Kidney epithelial cell (primary cell): ENCODE data around the gene HMGA1. TPM values are rescaled to one million over a fixed set of nuclear protein-coding genes. Genes with fewer than 3 reads are reported as not detected.
A peak's percentile ranks its signal among the peaks of the same experiment; 100 is the strongest.

Experiments
- DNase-seq: peaks from one replicate; pipeline ENCODE4 v3.0.0-alpha.2; 2010; ENCODE audit warnings: low read depth
- H3K27me3 ChIP-seq: 2 replicates; pipeline ENCODE4 v1.6.0; 2011; ENCODE audit warnings: low read length; ENCODE audit not compliant: control insufficient read depth, insufficient read depth
- H3K36me3 ChIP-seq: 2 replicates; pipeline ENCODE4 v1.5.1; 2011; ENCODE audit warnings: low read length; ENCODE audit not compliant: control insufficient read depth, insufficient read depth
- H3K4me3 ChIP-seq: 2 replicates; pipeline ENCODE4 v1.5.1; 2011; ENCODE audit warnings: low read depth, mild to moderate bottlenecking, control low read depth, low read length
- total RNA-seq: library from RNA; depleted of rRNA; stranded (reverse); fragments of >200 nt; gene quantifications from 2 replicates; pipeline ENCODE4 v1.2.3, GENCODE V29; 2015
- TF ChIP-seq, protein P1 (sequence below): IDR thresholded peaks from 2 replicates; pipeline ENCODE4 v1.5.1; 2011; ENCODE audit warnings: mild to moderate bottlenecking, moderate library complexity, low read length, control low read depth, inconsistent platforms; ENCODE audit not compliant: insufficient read depth, poor library complexity, severe bottlenecking

HMGA1 gene, protein sequence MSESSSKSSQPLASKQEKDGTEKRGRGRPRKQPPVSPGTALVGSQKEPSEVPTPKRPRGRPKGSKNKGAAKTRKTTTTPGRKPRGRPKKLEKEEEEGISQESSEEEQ
- 1,060 and 1,220 TPM in 2 replicates for total RNA-seq

DNA sequence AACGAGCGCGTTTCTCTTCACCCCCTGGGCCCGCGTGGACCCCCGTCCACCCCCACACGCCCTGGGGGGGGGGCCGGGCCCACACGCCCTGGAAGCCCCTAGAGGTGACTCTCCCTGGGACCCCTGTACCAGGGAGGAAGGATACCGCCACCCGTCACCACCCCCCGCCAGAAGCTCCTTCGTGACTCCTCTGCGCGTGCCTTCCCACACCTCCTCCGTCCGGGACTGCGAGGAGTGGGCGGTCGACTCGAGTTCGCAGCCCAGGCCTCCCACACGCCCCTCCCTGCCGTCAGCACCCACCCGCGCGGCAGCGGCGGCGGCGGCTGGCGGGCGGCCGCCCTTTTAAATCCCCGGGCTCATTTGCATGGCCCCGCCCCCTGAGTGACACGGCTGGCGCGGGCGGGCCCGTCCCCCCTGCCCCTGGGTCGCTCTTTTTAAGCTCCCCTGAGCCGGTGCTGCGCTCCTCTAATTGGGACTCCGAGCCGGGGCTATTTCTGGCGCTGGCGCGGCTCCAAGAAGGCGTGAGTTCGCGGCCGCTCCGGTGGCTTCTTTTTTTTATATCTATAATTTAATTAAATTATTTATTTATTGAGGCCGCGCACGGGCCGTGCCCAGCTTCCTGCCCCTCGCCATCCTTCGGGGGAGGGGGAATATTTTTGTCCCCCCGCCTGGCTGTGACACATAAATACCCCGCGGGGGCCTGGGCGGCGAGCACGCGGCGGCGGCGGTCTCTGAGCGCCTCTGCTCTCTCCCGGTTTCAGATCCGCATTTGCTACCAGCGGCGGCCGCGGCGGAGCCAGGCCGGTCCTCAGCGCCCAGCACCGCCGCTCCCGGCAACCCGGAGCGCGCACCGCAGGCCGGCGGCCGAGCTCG lies at the start of gene HMGA1:
HMGA1 (plus strand) TSS at position 431 of the 873 bp plus-strand sequence. CDS start 3,908 bp downstream, outside the sequence.
- Histone ChIP-seq H3K4me3 (peak within 1 kb of the TSS; percentile 88), H3K36me3 (peaks cover 3% of the 10 kb centered on the region), H3K27me3 (no peaks in the 10 kb centered on the region)
- TF ChIP-seq, protein P1, sequence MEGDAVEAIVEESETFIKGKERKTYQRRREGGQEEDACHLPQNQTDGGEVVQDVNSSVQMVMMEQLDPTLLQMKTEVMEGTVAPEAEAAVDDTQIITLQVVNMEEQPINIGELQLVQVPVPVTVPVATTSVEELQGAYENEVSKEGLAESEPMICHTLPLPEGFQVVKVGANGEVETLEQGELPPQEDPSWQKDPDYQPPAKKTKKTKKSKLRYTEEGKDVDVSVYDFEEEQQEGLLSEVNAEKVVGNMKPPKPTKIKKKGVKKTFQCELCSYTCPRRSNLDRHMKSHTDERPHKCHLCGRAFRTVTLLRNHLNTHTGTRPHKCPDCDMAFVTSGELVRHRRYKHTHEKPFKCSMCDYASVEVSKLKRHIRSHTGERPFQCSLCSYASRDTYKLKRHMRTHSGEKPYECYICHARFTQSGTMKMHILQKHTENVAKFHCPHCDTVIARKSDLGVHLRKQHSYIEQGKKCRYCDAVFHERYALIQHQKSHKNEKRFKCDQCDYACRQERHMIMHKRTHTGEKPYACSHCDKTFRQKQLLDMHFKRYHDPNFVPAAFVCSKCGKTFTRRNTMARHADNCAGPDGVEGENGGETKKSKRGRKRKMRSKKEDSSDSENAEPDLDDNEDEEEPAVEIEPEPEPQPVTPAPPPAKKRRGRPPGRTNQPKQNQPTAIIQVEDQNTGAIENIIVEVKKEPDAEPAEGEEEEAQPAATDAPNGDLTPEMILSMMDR: no peak
- no peak for DNase-seq

DNA sequence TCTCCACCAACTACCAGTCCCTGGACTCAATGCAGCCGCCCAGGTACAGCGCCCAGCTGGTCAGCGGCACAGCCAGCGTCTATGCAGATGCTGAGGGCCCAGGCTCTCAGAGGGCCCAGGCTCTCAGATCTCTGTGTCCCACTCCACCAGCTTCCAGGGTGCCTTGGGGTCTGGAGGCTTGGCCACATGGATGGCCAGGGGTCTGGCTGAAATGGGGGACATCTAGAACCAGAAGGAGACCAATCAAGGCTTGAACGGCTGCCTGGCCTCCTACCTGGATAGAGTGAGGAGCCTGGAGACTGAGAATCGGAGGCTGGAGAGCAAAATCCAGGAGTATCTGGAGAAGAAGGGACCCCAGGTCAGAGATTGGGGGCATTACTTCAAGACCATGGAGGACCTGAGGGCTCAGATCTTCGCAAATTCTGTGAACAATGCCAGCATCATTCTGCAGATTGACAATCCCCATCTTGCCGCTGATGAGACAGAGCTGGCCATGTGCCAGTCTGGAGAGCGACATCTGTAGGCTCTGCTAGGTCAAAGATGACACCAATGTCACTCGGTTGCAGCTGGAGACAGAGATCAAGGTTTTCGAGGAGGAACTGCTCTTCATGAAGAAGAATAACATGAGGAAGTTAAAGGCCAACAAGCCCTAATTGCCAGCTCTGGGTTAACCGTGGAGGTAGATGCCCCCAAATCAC lies 46.7 kb upstream of the HMGA1 start:
- DNase-seq: no peak
- H3K36me3 ChIP-seq: no peaks in the 10 kb centered on the region
- TF ChIP-seq, protein P1: no peak
- no peak overlapping the region for H3K4me3 ChIP-seq
- no peaks in the 10 kb centered on the region for H3K27me3 ChIP-seq

DNA sequence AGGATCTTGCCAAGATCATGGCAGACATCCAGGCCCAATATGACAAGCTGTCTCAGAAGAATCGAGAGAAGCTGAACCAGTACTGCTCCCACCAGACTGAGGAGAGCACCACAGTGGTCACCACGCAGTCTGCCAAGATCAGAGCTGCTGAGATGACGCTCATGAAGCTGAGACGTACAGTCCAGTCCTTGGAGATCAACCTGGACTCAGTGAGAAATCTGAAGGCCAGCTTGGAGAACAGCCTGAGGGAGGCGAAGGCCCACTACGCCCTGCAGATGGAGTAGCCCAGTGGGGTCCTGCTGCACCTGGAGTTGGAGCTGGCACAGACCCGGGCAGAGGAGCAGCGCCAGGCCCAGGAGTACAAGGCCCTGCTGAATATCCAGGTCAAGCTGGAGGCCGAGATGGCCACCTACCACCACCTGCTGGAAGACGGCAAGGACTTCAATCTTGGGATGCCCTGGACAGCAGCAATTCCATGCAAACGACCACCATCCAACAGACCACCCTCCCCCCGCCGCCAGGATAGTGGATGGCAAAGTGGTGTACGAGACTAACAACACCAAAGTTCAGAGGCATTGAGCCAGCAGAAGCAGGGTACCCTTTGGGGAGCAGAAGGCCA lies 46.1 kb upstream of the HMGA1 start:
- H3K36me3 ChIP-seq: no peaks in the 10 kb centered on the region
- TF ChIP-seq, protein P1: no peak
- H3K27me3 ChIP-seq: no peaks in the 10 kb centered on the region
- DNase-seq: no peak
- H3K4me3 ChIP-seq: no peak overlapping the region

DNA sequence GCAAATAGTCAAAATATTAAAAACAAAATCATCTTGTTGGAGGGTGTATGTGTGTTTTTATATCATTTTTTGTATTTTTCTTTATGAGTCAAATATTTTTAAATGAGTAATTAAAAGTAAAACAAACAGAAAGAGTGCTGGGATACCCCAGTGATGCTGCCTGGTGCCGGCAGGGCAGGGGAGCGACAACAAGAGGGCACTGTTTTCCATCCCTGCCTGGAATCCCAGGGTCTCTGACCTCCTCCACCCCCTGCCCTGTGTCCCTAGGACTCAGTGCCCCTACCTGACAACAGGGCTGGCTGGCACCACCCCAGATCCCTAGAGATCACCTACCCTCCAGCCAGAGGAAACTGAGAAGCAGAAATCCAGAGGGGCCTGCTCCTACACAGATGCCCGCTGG lies 41.9 kb upstream of the HMGA1 start:
- Histone ChIP-seq H3K4me3 (no peak overlapping the region), H3K27me3 (no peaks in the 10 kb centered on the region), H3K36me3 (no peaks in the 10 kb centered on the region)
- TF ChIP-seq, protein P1: no peak
- DNase-seq: no peak

DNA sequence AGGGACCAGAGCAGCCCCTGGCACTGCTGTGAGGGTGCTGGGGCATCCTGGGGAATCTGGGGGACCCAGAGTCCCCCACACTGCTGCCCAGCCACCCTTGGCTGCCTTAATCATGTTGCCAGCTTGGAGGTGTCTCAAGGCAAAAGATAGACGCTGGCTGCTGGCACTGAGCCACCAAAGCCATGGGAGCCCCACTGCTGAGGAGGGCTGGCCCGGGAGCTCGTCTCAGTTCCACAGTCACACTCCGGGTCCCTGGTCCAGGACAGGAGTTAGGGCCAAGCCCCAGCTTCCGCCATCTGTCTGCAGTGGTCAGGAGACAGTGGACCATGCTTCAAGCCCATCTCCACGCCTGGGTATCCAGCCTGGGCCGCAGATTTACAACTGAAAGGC lies 41.0 kb upstream of the HMGA1 start:
- Histone ChIP-seq H3K36me3 (no peaks in the 10 kb centered on the region), H3K27me3 (no peaks in the 10 kb centered on the region), H3K4me3 (no peak overlapping the region)
- TF ChIP-seq, protein P1: no peak
- DNase-seq: no peak
